SK-N-SH (cell line): ENCODE data around the gene BAIAP3. TPM values are rescaled to one million over a fixed set of nuclear protein-coding genes. Genes with fewer than 3 reads are reported as not detected.

Experiments
- CTCF ChIA-PET: fragments of 300-600, 350-600 bp; formaldehyde crosslinking; extraction: SDS; loops from one replicate; lab custom pipeline; 2021; lab: Yijun Ruan, JAX
- POLR2A ChIA-PET: fragments of 350-600 bp; sonication (Branson Sonifier 250); formaldehyde crosslinking; extraction: SDS; loops from one replicate; lab custom pipeline; 2020; ENCODE audit warnings: antibody characterized with exemption, inconsistent platforms; lab: Yijun Ruan, JAX
- DNase-seq: peaks from one replicate; pipeline ENCODE4 v3.0.0; 2012
- H2AFZ ChIP-seq: fragments of 200-600 bp; sonication (generic); 2 replicates; pipeline ENCODE4 v1.8.1; 2016; ENCODE audit warnings: antibody characterized with exemption, mild to moderate bottlenecking, low read depth
- H3F3A ChIP-seq: fragments of 200-600 bp; sonication (generic); replicated peaks from 2 replicates; pipeline ENCODE3; 2016; ENCODE audit warnings: antibody characterized with exemption, mild to moderate bottlenecking; ENCODE audit not compliant: insufficient read depth
- H3K27ac ChIP-seq, 2 experiments: fragments of 200-500 bp in 1 of 2; fragments of 200-600 bp in 1 of 2; sonication (Bioruptor generic) in 1 of 2; sonication (generic), shearing (Covaris generic) in 1 of 2; 2 replicates each; pipeline versions ENCODE4 v1.5.1 to v1.6.1; 2014 to 2016; ENCODE audit warnings: low read depth in 2 of 2, inconsistent platforms in 1 of 2, low read length in 1 of 2, mild to moderate bottlenecking in 1 of 2, mixed read lengths in 1 of 2
- H3K27me3 ChIP-seq: fragments of 200-600 bp; sonication (generic), shearing (Covaris generic); 2 replicates; pipeline ENCODE4 v1.6.1; 2016; ENCODE audit warnings: mixed run types; ENCODE audit not compliant: insufficient read depth
- H3K36me3 ChIP-seq, 2 experiments: fragments of 200-500 bp in 1 of 2; fragments of 200-600 bp in 1 of 2; sonication (Bioruptor generic) in 1 of 2; sonication (generic) in 1 of 2; replicated peaks in 1 of 2; 2 replicates each; pipeline versions ENCODE3 to v1.5.1; 2014 to 2016; ENCODE audit warnings: low read length in 1 of 2, mild to moderate bottlenecking in 1 of 2; ENCODE audit not compliant: insufficient read depth in 2 of 2, control insufficient read depth in 1 of 2
- H3K4me1 ChIP-seq, 2 experiments: fragments of 200-500 bp in 1 of 2; fragments of 200-600 bp in 1 of 2; sonication (Bioruptor generic) in 1 of 2; sonication (generic), shearing (Covaris generic) in 1 of 2; 2 replicates each; pipeline versions ENCODE4 v1.5.1 to v1.6.1; 2014 to 2016; ENCODE audit warnings: low read depth in 1 of 2, low read length in 1 of 2, mixed run types in 1 of 2; ENCODE audit not compliant: insufficient read depth in 2 of 2, control insufficient read depth in 1 of 2
- H3K4me2 ChIP-seq: fragments of 200-600 bp; sonication (generic), shearing (Covaris generic); 2 replicates; pipeline ENCODE4 v1.6.1; 2017; ENCODE audit warnings: mixed run types
- H3K4me3 ChIP-seq, 2 experiments: fragments of 200-500 bp in 1 of 2; fragments of 200-600 bp in 1 of 2; sonication (Bioruptor generic) in 1 of 2; sonication (generic), shearing (Covaris generic) in 1 of 2; 2 replicates each; pipeline versions ENCODE4 v1.5.1 to v1.8.1; 2014 to 2016; ENCODE audit warnings: low read depth in 2 of 2, inconsistent platforms in 1 of 2, low read length in 1 of 2, mild to moderate bottlenecking in 1 of 2, mixed read lengths in 1 of 2, moderate library complexity in 1 of 2
- H3K79me2 ChIP-seq: fragments of 200-600 bp; sonication (generic); 2 replicates; pipeline ENCODE4 v1.8.1; 2017; ENCODE audit warnings: mild to moderate bottlenecking; ENCODE audit not compliant: insufficient read depth
- H3K9ac ChIP-seq: fragments of 200-600 bp; sonication (generic); 2 replicates; pipeline ENCODE4 v1.6.1; 2017; ENCODE audit warnings: mixed run types
- H3K9me2 ChIP-seq: fragments of 200-600 bp; sonication (generic); 2 replicates; pipeline ENCODE4 v1.6.1; 2017; ENCODE audit warnings: mixed run types
- H3K9me3 ChIP-seq: fragments of 200-600 bp; sonication (generic); 2 replicates; pipeline ENCODE4 v1.6.1; 2017; ENCODE audit warnings: mixed run types, mild to moderate bottlenecking, moderate library complexity
- H4K20me1 ChIP-seq: fragments of 200-600 bp; sonication (generic); 2 replicates; pipeline ENCODE4 v1.6.1; 2017; ENCODE audit warnings: mild to moderate bottlenecking, mixed run types; ENCODE audit not compliant: insufficient read depth
- CHD2 ChIP-seq: fragments of 150-350 bp; IDR thresholded peaks from 2 replicates; pipeline ENCODE4 v1.6.1; 2018; ENCODE audit warnings: low read length; ENCODE audit not compliant: partially characterized antibody
- EP300 ChIP-seq, 2 experiments: IDR thresholded peaks; 2 replicates each; pipeline versions ENCODE4 v1.4.0 to v1.6.1; 2012; ENCODE audit warnings: borderline replicate concordance in 1 of 2, low read depth in 1 of 2, low read length in 1 of 2
- EZH2phosphoT487 ChIP-seq: fragments of 200-600 bp; sonication (generic); IDR thresholded peaks from 2 replicates; pipeline ENCODE4 v1.6.1; 2017; ENCODE audit warnings: low read depth, mixed run types, mild to moderate bottlenecking, antibody characterized with exemption, moderate library complexity, borderline replicate concordance
- FOSL2 ChIP-seq: IDR thresholded peaks from 2 replicates; pipeline ENCODE4 v1.4.0; 2012; ENCODE audit warnings: low read depth, mild to moderate bottlenecking, moderate library complexity, borderline replicate concordance
- FOXJ3 ChIP-seq: sonication (generic); formaldehyde crosslinking; IDR thresholded peaks from 2 replicates; pipeline ENCODE4 v1.5.1; 2020; ENCODE audit warnings: mild to moderate bottlenecking, missing genetic modification reagents
- FOXM1 ChIP-seq: IDR thresholded peaks from 2 replicates; pipeline ENCODE4 v1.4.0; 2012; ENCODE audit warnings: low read depth, mild to moderate bottlenecking
- GABPA ChIP-seq: IDR thresholded peaks from 2 replicates; pipeline ENCODE4 v1.4.0; 2012; ENCODE audit warnings: low read depth, mild to moderate bottlenecking
- GATA2 ChIP-seq: sonication (generic); formaldehyde crosslinking; IDR thresholded peaks from 2 replicates; pipeline ENCODE4 v1.5.0; 2020; ENCODE audit warnings: mild to moderate bottlenecking, missing genetic modification reagents
- IRF3 ChIP-seq: fragments of 150-350 bp; IDR thresholded peaks from 2 replicates; pipeline ENCODE4 v1.6.1; 2016; ENCODE audit warnings: mild to moderate bottlenecking, low read depth, low read length
- JUND ChIP-seq: IDR thresholded peaks from 2 replicates; pipeline ENCODE4 v1.4.0; 2012
- MEF2A ChIP-seq: IDR thresholded peaks from 2 replicates; pipeline ENCODE4 v1.4.0; 2012; ENCODE audit warnings: low read depth, borderline replicate concordance
- MXI1 ChIP-seq: IDR thresholded peaks from 2 replicates; pipeline ENCODE4 v1.6.1; 2012; ENCODE audit warnings: mild to moderate bottlenecking, low read depth, low read length, improper control_type of control experiment
- NFIC ChIP-seq: IDR thresholded peaks from 2 replicates; pipeline ENCODE4 v1.4.0; 2012; ENCODE audit warnings: borderline replicate concordance
- NRF1 ChIP-seq: IDR thresholded peaks from 2 replicates; pipeline ENCODE4 v1.6.1; 2012; ENCODE audit warnings: low read depth, mild to moderate bottlenecking, low read length
- POLR2AphosphoS5 ChIP-seq: IDR thresholded peaks from 2 replicates; pipeline ENCODE4 v1.6.1; 2012; ENCODE audit warnings: low read depth, low read length
- RFX5 ChIP-seq: IDR thresholded peaks from 2 replicates; pipeline ENCODE4 v1.6.1; 2012; ENCODE audit warnings: mild to moderate bottlenecking, improper control_type of control experiment, low read length
- SIN3A ChIP-seq: IDR thresholded peaks from 2 replicates; pipeline ENCODE4 v1.6.1; 2012; ENCODE audit warnings: low read depth, mild to moderate bottlenecking, low read length, moderate library complexity, borderline replicate concordance
- SMC3 ChIP-seq: IDR thresholded peaks from 2 replicates; pipeline ENCODE4 v1.6.1; 2012; ENCODE audit warnings: low read depth, low read length, improper control_type of control experiment
- TCF12 ChIP-seq: IDR thresholded peaks from 2 replicates; pipeline ENCODE4 v1.4.0; 2012
- TEAD4 ChIP-seq: IDR thresholded peaks from 2 replicates; pipeline ENCODE4 v1.4.0; 2012; ENCODE audit warnings: mild to moderate bottlenecking, borderline replicate concordance; ENCODE audit not compliant: insufficient read depth
- USF1 ChIP-seq: IDR thresholded peaks from 2 replicates; pipeline ENCODE4 v1.4.0; 2012; ENCODE audit warnings: low read depth, borderline replicate concordance
- YY1 ChIP-seq: IDR thresholded peaks from 2 replicates; pipeline ENCODE4 v1.4.0; 2012; ENCODE audit warnings: low read depth, mild to moderate bottlenecking
- ZBTB33 ChIP-seq: IDR thresholded peaks from 2 replicates; pipeline ENCODE4 v1.4.0; 2012; ENCODE audit warnings: low read depth, borderline replicate concordance
- WGBS: methylation state at CpG from one replicate; pipeline ENCODE4 v1.1.6; 2017; ENCODE audit warnings: low lambda C conversion rate; 5-methylcytosine and 5-hydroxymethylcytosine counted together
- polyA plus RNA-seq, 3 experiments: library from polyadenylated mRNA; depleted of rRNA; stranded (reverse); fragments of >200 nt; gene quantifications; 2 replicates each; pipeline ENCODE4 v1.2.3, GENCODE V29; 2012
- TF ChIP-seq, protein P1 (sequence below): fragments of 200-600 bp; sonication (generic); IDR thresholded peaks from 2 replicates; pipeline ENCODE4 v1.6.1; 2017; ENCODE audit warnings: antibody characterized with exemption, mild to moderate bottlenecking, moderate library complexity

BAIAP3 gene
- polyA plus RNA-seq, 1 of the 3 experiments (the other 2 are of a cell fraction) = 1.1 TPM

- H3K9me2 ChIP-seq = no peaks in the 10 kb centered on the region
- no peak overlapping the region for H2AFZ ChIP-seq
- CTCF ChIA-PET = interaction anchor here (1.6 kb wide), 1 partner anchor 19 kb away, joined by 3 read pairs; no protein-coding TSS in a partner anchor
- no peak for TF ChIP-seq FOXJ3 (CRISPR knock-in tag)
- TF ChIP-seq GABPA = no peak
- no peak for TF ChIP-seq EP300 (IDR thresholded peaks at IDR 0.05; ENCODE audit: borderline replicate concordance in 1 of 2, low read depth in 1 of 2, low read length in 1 of 2)
- no peak for TF ChIP-seq TCF12
- no peak for TF ChIP-seq POLR2AphosphoS5
- TF ChIP-seq, protein P1, sequence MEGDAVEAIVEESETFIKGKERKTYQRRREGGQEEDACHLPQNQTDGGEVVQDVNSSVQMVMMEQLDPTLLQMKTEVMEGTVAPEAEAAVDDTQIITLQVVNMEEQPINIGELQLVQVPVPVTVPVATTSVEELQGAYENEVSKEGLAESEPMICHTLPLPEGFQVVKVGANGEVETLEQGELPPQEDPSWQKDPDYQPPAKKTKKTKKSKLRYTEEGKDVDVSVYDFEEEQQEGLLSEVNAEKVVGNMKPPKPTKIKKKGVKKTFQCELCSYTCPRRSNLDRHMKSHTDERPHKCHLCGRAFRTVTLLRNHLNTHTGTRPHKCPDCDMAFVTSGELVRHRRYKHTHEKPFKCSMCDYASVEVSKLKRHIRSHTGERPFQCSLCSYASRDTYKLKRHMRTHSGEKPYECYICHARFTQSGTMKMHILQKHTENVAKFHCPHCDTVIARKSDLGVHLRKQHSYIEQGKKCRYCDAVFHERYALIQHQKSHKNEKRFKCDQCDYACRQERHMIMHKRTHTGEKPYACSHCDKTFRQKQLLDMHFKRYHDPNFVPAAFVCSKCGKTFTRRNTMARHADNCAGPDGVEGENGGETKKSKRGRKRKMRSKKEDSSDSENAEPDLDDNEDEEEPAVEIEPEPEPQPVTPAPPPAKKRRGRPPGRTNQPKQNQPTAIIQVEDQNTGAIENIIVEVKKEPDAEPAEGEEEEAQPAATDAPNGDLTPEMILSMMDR = no peak
- no peak for TF ChIP-seq SIN3A
- peaks cover 42% of the 10 kb centered on the region; the same call in 1 of the 2 replicates for H3K79me2 ChIP-seq
- DNase-seq = no peak
- H3K27me3 ChIP-seq = no peaks in the 10 kb centered on the region
- H3K9me3 ChIP-seq = no peaks in the 10 kb centered on the region
- H3F3A ChIP-seq = peaks cover 5% of the 10 kb centered on the region
- no peak overlapping the region for H3K4me2 ChIP-seq
- H3K4me3 ChIP-seq = no peak overlapping the region
- peaks cover 27 to 78% of the 10 kb centered on the region in 2 experiments for H3K36me3 ChIP-seq
- WGBS = 87% methylated on average over 10 of the region's 12 CpGs
- POLR2A ChIA-PET = no interaction called here
- no peaks in the 10 kb centered on the region for H3K4me1 ChIP-seq
- H3K27ac ChIP-seq = no peak overlapping the region
- peaks cover 51% of the 10 kb centered on the region for H4K20me1 ChIP-seq
- H3K9ac ChIP-seq = no peak overlapping the region
Observed at GRCh38 chr16:1320097-1320496, 13.3 kb upstream of the BAIAP3 start.

- H3K4me1 ChIP-seq = no peaks in the 10 kb centered on the region
- no peaks in the 10 kb centered on the region for H3K9me2 ChIP-seq
- TF ChIP-seq MEF2A = no peak
- TF ChIP-seq CHD2 = no peak
- TF ChIP-seq JUND = no peak
- TF ChIP-seq TEAD4 = no peak
- TF ChIP-seq SMC3 = no peak
- no peak for TF ChIP-seq GATA2 (CRISPR knock-in tag)
- no peak for TF ChIP-seq YY1
- TF ChIP-seq IRF3 = no peak
- no peak for TF ChIP-seq GABPA
- no peak for TF ChIP-seq FOXM1
- TF ChIP-seq USF1 = no peak
- no peak for TF ChIP-seq EP300 (IDR thresholded peaks at IDR 0.05; ENCODE audit: borderline replicate concordance in 1 of 2, low read depth in 1 of 2, low read length in 1 of 2)
- TF ChIP-seq ZBTB33 = no peak
- TF ChIP-seq EZH2phosphoT487 = no peak
- no peak for TF ChIP-seq FOSL2
- no peak for TF ChIP-seq MXI1
- TF ChIP-seq RFX5 = no peak
- TF ChIP-seq NFIC = no peak
- no peak for TF ChIP-seq NRF1
- TF ChIP-seq, all 33 proteins: peak for 0
- Histone ChIP-seq H3K4me2 (no peak overlapping the region), H3K27ac (no peak overlapping the region), H3K36me3 (peaks cover 27 to 77% of the 10 kb centered on the region in 2 experiments), H2AFZ (no peak overlapping the region), H4K20me1 (peaks cover 51% of the 10 kb centered on the region), H3K79me2 (peaks cover 36% of the 10 kb centered on the region; the same call in 1 of the 2 replicates), H3K27me3 (no peaks in the 10 kb centered on the region), H3K4me3 (no peak overlapping the region), H3K9ac (no peak overlapping the region), H3K9me3 (no peaks in the 10 kb centered on the region), H3F3A (peaks cover 5% of the 10 kb centered on the region)
- CTCF ChIA-PET = no interaction called here
- WGBS = 89% methylated on average over 17 of the region's 22 CpGs
- POLR2A ChIA-PET = no interaction called here
- DNase-seq = no peak
Observed at GRCh38 chr16:1320658-1321240, 12.7 kb upstream of the BAIAP3 start.
